ENCODE measurements around the gene LBHD2. TPM values are rescaled to one million over a fixed set of nuclear protein-coding genes. Genes with fewer than 3 reads are reported as not detected.

The LBHD2 gene
- total and polyA plus RNA-seq, 2 of the 8 experiments (the other 6 are each of a cell fraction or from before 2014, with no cell fraction given) = not detected

DNA sequence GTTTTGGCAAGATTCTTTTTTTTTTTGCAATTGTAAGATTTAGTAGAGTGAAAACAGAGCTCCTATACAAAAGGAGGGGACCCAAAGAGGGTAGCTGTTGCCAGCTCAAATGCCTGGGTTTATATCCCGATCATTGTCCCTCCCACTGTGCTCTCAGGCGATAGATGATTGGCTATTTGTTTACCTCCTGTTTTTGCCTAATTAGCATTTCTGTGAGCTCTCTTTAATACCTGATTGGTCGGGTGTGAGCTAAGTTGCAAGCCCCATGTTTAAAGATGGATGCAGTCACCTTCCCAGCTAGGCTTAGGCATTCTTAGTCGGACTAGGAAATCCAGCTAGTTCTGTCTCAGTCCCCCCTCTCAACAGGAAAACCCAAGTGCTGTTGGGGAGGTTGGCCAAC, 12.4 kb downstream of the LBHD2 start:
- Histone ChIP-seq H4K20me1 (replicated peaks in 1 of 2; ENCODE audit: control insufficient read depth in 1 of 2, insufficient read depth in 2 of 2, low read length in 2 of 2) (no peaks in the 10 kb centered on the region), H3K4me2 (ENCODE audit: insufficient read depth in 1 of 2, low read depth in 2 of 2, low read length in 2 of 2) (no peak overlapping the region), H3K23me2 (ENCODE audit: low read depth, low read length) (no peaks in the 10 kb centered on the region), H2AK5ac (ENCODE audit: low read depth, low read length) (peak overlapping the region; percentile 24; the same call in 1 of the 2 replicates), H3K79me1 (ENCODE audit: low read depth, low read length) (no peaks in the 10 kb centered on the region), H2BK12ac (ENCODE audit: low read depth, low read length) (peak overlapping the region; percentile 92; the same call in 1 of the 2 replicates), H3K56ac (replicated peaks; ENCODE audit: insufficient read length, low read depth, low read length) (no peak overlapping the region), H3K23ac (ENCODE audit: insufficient read length) (no peak overlapping the region), H3K9me3 (ENCODE audit: insufficient read depth in 2 of 2, low read depth in 1 of 2, low read length in 1 of 2) (no peaks in the 10 kb centered on the region), H4K91ac (replicated peaks; ENCODE audit: insufficient read length, low read length) (no peak overlapping the region), H3K18ac (ENCODE audit: extremely low read depth, low read length) (no peak overlapping the region; the same call in 1 of the 2 replicates), H3K4ac (replicated peaks; ENCODE audit: insufficient read length, low read depth, low read length) (no peak overlapping the region), H2BK20ac (ENCODE audit: low read length) (peak overlapping the region; percentile 72; the same call in 1 of the 2 replicates), H3K36me3 (ENCODE audit: control insufficient read depth in 2 of 4, insufficient read depth in 4 of 4, low read length in 3 of 4) (no peaks in the 10 kb centered on the region), H2BK5ac (ENCODE audit: low read depth, low read length) (peak overlapping the region; percentile 66; the same call in 1 of the 2 replicates), H3K14ac (ENCODE audit: insufficient read length) (no peak overlapping the region), H3K79me2 (ENCODE audit: control insufficient read depth in 1 of 2, insufficient read depth in 2 of 2, low read length in 2 of 2) (no peaks in the 10 kb centered on the region), H3K4me3 (ENCODE audit: extremely low read depth in 1 of 4, insufficient read depth in 2 of 4, low read depth in 3 of 4, low read length in 4 of 4) (no peak overlapping the region), H3K27ac (ENCODE audit: low read depth, low read length) (no peak overlapping the region), H3K4me1 (replicated peaks in 1 of 4; ENCODE audit: control insufficient read depth in 3 of 4, insufficient read depth in 4 of 4, low read length in 3 of 4) (peaks cover 0 to 23% (median 14%) of the 10 kb centered on the region in 4 experiments; a peak in 6 of 7 replicates), H3K27me3 (replicated peaks in 1 of 4; ENCODE audit: control insufficient read depth in 3 of 4, extremely low read depth in 1 of 4, insufficient read depth in 3 of 4, low read length in 3 of 4) (peaks cover 0 to 2% (median 1%) of the 10 kb centered on the region in 4 experiments; a peak in 5 of 7 replicates), H2BK120ac (replicated peaks; ENCODE audit: low read depth, low read length) (no peak overlapping the region), H2BK15ac (ENCODE audit: low read length) (peak overlapping the region; percentile 46; the same call in 1 of the 2 replicates), H4K5ac (ENCODE audit: insufficient read length, low read depth, low read length) (no peak overlapping the region), H4K8ac (ENCODE audit: extremely low read depth, insufficient read depth, low read length) (no peak overlapping the region), H3K9ac (replicated peaks in 1 of 4; ENCODE audit: extremely low read depth in 1 of 4, low read depth in 3 of 4, low read length in 3 of 4) (no peak overlapping the region), H2AFZ (ENCODE audit: low read length) (no peak overlapping the region)
- CTCF ChIA-PET (ENCODE audit: partially characterized antibody) = interaction anchor here (0.8 to 5.4 kb wide), 13 partner anchors 9 to 196 kb away, joined by 3 to 58 read pairs (median 5); no protein-coding TSS in a partner anchor
- POLR2A ChIA-PET (ENCODE audit: partially characterized antibody) = interaction anchor here (1.2 kb wide), 1 partner anchor 238 kb away, joined by 4 read pairs; the partner anchor contains the start of gene EIF5
- no peak for FAIRE-seq
- TF ChIP-seq SRF (IDR thresholded peaks at IDR 0.05; ENCODE audit: low read depth, low read length) (no peak), TAF1 (IDR thresholded peaks at IDR 0.05; ENCODE audit: low read depth, low read length) (no peak), FOSL1 (IDR thresholded peaks at IDR 0.05; ENCODE audit: insufficient read depth, low read depth, low read length) (no peak), YY1 (IDR thresholded peaks at IDR 0.05; ENCODE audit: low read depth, low read length) (peak; percentile 56; the same call in 1 of the 2 replicates)
- 57% methylated on average over 4 of the region's 4 CpGs; no CpG with 5 or more reads in 1 of the 2 experiments for WGBS, 2 experiments (ENCODE audit: extremely low coverage in 1 of 2, insufficient coverage in 1 of 2, insufficient read length in 1 of 2, insufficient replicate concordance in 2 of 2, low coverage in 1 of 2, low lambda C conversion rate in 2 of 2, missing lambda C conversion rate in 1 of 2)
- no peak for DNase-seq (ENCODE audit: low read depth in 1 of 2, low spot score in 2 of 2)
